Ovary (tissue), 3 donors: ENCODE data around the gene MEGF8.

Source experiments
- CTCF ChIP-seq, 3 donors: fragments of 450-650 bp in 2 of 3; fragments of 200-600 bp in 1 of 3; IDR thresholded peaks; one replicate each; pipeline versions ENCODE4 v1.5.1 to v1.8.0; 2016 to 2022; ENCODE audit warnings: antibody characterized with exemption in 3 of 3, mild to moderate bottlenecking in 1 of 3
- EP300 ChIP-seq: sonication (generic); formaldehyde crosslinking; IDR thresholded peaks from one replicate; pipeline ENCODE4 v1.6.1; 2017; ENCODE audit warnings: antibody characterized with exemption
- POLR2A ChIP-seq: fragments of 450-650 bp; IDR thresholded peaks from one replicate; pipeline ENCODE4 v1.6.1; 2017; ENCODE audit warnings: antibody characterized with exemption, mild to moderate bottlenecking, moderate library complexity
- donor health status: DM: no; HTN: no; CAD: no.

DNA sequence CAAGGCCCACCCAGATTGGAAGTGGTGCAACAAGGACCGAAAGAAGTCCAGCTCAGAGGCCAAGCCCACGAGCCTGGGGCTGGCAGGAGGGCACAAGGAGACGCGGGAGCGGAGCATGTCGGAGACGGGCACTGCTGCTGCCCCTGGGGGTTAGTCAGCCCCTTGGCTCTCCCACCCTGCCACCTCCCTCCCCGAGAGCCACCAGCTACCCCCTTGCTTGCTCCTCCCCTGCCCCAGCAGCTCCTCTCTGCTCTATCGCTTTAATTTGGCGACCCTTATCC is 37.7 kb upstream of the MEGF8 start:
- TF ChIP-seq CTCF (IDR thresholded peaks at IDR 0.05) (no peak), POLR2A (no peak), EP300 (no peak)
